Stimulated activated CD8-positive, alpha-beta memory T cell treated with anti-CD3 and anti-CD28 coated beads, Interleukin-12 subunit alpha, Interleukin-12 subunit beta, amount 100 ng/mL, for 1 hour (primary cell): ENCODE measurements around the gene MAP3K4.

ENCODE experiments used
- DNase-seq: peaks from one replicate; pipeline ENCODE4 v3.0.0-alpha.2; 2020; ENCODE audit warnings: low read depth

Gene MAP3K4

DNA sequence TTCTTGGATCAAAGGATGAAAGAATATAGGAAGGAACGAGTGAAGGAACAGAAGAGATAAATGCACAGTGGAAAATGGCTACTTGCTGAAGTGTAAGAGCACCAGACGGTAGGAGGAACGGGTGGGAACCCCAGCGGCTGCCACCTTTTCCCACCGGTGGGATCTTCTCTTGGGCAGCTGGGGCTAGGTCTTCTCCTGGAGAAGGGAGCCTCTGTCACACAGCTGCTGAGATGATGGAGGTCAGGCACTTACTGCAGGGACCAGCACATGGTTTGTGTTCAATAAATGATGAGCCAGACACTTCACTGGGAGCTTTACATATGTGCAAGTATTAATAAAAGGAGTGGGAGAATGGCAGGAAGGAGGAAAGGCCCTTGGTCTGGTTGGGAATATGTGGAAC, 158.6 kb downstream of the MAP3K4 start:
- DNase-seq, result no peak

DNA sequence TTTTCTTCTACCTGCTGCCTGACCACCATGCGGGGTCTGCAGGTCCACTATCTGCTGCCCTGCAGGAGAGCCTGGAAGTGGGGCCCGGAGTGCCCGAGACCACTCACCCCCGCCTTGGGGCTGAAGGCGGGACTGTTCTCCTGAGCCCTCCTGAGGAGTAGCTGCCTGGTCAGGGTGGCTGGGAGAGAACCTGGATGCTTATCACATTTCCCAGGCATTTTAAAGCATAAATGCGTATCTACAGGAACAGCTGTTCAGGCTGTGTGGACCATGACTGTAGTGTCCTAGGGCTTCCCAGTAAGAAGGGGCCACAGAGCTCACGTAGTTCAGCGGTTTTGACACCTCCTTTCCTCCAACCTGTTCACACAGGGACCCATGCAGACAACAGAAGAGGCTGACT, 159.0 kb downstream of the MAP3K4 start:
- DNase-seq, result no peak

DNA sequence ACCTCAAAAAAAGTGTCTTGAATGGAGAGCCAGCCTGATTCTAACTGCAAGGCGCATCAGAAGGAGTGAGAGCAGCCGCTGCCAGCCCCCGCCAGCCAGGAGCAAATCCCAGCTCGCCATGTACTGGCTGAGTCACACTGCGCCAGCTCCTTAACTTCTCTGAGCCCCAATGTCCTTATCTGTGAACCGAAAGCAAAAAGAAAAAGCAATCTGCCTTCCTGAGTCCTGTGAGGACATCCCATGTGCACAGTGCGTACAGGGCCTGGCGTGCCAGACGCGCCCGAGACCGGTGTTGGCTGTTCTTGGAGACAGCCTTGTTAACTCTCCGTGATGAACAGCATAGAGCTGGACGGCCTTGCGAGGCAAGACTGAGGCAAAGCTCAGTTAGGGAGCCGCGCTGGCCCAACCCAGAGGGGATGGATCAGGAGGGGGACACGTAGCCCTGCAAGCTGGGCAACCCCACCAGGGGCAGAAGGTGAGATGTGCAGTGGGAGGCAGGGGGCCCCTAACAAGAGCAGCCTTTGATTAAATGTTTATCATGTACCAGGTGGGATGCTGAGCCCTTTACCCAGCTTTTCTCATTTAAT, 159.6 kb downstream of the MAP3K4 start:
- no peak for DNase-seq

DNA sequence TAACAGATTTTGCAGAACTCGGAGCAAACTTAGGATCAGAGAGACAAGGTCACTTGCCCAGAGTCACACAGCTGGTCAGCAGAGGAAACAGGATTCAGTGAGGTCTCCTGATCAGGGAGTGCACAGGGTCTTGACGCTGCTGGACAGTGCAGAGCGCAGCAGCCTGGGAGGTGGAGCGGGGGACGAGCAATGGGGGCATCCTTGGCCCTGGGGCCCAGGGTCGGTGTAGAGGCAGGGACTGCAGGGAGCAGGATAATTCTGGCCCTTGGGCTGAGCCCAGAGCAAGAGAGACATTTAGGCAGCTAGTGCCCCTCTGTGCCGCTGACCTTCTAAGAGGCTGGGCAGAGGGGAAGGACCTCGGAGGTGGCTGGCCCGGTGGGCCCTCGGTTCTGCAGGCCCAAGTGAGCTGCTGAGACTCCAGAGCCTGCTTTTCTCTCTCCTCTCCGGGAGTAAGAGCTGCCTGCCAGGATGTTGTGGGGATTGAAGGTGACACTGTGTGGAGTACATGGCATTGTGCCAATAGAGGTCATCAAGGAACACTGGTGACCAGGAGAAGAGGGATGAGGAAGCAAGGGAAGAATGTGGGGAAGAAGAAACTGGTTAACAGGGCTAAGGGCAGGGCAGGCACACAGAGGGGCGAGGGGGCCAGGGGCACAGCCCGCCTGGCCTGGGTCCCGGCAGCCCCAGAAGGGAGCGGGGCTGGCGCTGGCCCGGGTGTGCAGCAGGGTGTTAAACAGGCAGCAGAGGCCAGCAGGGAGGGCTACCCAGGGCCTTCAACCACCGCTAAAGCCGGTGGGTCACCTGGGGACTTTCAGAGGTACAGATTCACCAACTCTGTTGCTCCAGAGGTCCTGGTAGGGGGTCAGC, 160.3 kb downstream of the MAP3K4 start:
- DNase-seq, result no peak

DNA sequence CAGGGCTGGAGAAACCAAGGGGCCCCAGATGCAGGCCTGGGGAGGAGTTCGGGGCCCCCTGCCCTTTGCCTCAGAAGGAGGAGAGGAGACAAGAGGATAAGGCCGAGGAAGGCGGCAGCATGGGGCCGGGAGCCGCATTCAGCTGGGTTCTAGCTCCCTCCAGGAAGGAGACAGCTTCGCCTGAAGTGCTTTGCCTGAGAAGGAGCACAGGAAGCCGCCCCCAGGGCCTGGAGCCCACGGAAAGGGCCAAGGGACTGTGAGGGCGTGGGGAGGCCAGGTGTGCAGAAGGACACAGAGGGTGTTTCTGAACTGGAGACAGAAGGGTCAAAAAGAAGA, 160.9 kb downstream of the MAP3K4 start:
- DNase-seq, result no peak

DNA sequence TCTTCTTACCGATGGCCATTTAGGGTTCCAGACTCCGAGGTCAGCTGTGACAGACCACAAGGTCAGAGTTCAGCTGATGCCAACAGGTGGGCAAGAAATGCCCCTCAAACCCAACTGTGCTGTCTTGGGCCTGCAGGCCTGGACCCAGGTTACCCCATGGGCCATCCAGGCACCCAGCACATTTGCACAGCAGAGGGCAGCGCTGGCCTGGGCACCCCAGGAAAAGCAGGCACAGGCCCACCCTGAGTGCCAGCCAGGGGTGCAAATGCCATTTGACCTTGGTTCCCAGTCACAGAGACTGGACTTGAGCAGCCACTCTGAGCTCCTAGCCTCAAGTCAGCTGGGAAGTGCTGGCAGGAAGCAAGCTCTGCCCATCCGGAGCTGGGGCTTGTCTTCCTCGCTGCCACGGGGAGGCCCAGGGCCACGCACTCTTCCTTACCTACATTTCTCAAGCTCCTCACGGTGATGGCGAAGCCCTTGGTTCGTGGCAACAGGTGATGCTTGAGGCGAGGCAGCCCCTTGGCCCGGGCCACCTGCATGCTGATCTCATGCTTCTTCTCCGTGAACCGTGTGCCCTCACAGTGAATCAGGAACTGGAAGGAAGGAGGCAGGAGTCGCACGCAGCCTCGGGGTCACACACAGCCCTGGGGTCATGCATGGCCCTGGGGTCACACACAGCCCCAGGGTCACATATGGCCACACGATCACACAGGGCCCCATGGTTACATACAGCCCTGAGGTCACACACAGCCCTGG, 161.5 kb downstream of the MAP3K4 start:
- DNase-seq, result no peak

DNA sequence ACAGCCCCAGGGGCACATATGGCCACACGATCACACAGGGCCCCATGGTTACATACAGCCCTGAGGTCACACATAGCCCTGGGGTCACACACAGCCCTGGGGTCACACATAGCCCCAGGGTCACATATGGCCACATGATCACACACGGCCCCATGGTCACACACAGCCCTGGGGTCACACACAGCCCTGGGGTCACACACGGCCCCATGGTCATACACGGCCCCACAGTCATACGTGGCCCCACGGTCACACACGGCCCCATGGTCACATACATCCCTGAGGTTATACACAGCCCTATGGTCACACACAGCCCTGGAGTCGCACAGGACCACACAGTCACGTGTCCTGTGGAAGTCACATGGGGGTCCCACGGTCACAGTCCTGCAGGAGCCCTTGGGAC, 162.2 kb downstream of the MAP3K4 start:
- no peak for DNase-seq

DNA sequence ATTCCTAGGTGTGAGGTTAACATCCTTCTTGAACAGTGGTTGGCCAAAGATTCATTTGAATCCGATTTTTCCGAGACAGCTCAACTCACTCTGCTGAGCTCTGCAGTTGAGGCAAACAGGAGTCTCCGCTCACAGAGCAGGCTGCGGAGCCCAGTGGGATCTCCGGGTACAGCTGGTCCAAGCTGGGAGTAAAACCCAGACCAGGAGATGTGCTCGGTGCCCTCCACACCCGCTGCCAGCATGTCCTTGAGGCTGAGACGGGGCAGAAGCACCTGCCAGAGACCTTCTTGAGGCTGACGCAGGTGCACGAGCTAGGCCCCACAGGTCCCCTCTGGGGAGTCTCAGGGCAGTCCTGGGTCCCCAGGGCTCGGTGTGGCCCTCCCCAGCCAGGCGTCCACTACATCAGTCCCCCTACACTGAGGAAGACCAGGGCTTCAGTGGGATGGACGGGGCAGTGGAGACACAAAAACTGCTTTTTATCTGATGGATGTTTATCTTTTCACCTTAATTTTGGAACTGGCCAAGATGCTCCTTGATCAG, 163.3 kb downstream of the MAP3K4 start:
- no peak for DNase-seq

DNA sequence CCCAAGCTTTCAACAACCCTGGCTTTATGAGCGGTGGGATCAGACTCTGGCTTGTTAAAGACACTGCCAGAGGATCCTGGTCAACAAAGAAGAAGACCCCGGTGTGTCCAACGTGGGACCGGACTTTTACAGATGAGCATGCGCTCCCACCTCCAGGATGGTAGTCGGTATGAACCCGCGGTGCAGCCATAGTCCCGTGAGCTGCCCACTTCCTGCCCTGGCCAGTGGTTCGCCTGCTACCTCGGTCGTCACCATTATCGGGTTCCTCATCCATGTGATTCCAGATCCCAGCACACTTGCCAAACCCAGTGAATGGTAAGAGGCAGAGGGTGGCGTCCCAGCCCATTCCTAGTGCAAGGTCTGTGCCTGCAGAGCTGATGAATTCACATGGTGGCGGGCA, 169.6 kb downstream of the MAP3K4 start:
- no peak for DNase-seq

DNA sequence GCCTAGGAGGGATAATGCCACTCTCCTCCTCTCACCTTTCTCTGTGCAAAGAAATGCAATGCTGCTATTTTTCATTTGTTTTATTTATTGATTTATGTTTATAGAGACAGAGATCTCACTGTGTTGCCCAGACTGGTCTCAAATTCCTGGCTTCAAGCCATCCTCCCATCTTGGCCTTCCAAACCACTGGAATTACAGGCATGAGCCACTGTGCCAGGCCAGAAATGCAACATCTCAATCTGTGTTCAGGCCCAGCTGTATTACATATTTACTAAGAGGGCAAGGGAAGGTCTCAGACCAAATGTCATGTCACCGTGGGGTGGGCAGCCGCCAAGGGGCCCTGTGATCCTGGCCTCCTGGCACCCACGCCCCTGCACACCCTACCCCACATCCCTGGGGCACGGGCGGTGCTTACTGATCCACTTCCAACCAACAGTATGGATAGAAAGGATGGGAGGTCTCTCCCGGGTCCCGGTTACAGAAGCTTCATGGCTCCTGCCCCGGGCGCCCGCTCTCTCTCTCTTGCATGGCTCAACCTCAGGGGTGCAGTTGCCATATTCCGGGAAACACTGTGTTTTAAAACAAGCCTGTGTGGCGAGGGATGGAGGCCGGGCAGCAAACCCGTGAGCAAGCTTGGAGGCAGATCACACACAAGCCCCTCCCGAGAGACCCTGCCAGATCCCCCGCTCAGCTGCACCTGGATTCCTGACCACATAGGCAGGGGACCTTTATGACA, 170.5 kb downstream of the MAP3K4 start:
- DNase-seq, result no peak

DNA sequence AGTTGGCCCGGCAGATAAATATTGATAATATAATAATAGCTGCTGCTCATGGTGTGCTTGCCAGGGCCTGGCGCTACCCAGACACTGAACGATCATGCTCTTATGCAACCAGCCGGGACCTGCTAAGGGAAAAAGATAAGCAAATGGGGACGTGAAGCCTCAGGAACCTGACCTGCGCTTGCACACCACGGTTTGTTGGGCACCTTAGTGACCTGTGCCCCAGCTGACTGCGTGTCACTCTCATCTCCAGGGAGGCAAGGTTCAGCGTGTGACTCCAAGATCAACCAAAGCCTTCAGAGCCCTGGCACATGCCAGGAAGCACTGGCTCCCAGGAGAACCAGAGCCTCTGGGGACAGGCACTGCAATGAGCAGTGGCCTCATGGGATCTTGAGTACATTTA, 171.2 kb downstream of the MAP3K4 start:
- no peak for DNase-seq

DNA sequence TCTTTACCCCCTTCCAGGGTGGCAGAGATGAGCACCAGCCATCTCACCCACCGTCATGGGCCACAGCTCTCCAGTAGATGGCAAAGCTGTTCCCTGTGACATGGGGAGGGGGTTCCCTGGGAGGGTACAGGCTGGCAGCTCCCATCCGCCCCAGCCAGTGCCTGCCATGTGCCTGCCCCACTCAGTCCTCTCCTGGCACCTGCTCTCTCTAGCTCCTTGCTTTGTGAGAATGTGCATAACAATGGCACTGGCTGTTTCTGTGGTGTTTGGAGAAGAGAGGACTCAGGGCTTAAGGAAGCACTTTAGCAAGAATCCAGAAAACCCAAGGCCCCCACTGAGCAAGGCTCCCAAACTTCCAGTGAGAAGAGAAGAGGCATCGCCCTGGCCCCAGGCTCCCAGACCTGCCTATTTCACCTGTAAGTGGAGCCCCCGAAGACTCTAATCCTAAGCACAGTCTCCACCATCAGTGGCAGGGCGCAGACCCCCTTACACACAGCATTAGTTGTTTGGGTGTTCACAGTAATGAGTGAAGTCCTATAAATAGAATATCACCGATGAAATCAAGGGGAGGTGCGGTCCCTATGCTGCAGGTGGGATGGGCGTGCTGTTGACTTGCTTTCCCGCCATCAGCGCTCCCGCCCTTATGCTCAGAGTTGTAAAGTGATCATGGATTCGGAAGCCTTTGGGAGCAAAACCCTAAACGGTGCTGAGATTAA, 172.1 kb downstream of the MAP3K4 start:
- DNase-seq, result no peak

DNA sequence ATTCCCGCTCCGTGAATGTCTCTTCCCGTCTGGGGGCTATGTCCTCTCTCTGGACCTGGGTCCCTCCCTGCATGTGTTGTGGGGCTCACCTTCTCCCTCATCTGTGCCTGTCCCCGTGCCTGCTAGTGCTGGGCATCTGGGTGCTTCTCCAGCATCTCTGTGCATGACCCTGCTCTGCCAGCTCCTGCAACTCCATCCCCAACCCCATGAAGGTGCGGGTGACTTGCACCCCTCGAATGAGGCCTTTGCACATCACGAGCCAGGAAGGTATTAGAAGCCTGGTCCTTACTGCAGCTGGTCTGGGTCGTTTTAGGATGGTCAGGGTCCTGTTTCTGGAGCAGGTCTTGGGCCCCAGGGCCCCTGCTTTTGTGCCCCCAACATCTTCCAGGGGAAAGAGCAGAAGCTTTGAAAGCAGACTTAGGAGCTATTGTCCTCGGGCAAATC, 172.6 kb downstream of the MAP3K4 start:
- no peak for DNase-seq

DNA sequence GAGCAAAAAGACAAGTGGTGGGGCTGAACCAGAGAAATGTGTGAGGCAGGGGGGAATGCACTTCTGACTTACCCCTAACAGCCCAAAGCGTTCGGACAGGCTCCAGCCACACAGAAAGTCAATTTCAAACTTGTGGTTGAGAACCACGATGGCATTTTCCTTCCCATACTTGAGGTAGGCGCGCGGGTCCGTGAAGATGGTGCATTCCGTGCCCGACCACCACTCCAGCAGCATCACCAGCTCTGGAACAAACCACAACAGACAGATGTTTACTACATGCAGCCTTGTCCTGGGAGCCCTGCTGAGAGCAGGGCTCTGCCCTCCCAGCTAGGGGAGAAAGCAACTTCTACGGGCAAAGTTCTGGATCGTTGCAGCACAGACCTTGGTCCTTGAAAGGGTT, 174.6 kb downstream of the MAP3K4 start:
- no peak for DNase-seq

DNA sequence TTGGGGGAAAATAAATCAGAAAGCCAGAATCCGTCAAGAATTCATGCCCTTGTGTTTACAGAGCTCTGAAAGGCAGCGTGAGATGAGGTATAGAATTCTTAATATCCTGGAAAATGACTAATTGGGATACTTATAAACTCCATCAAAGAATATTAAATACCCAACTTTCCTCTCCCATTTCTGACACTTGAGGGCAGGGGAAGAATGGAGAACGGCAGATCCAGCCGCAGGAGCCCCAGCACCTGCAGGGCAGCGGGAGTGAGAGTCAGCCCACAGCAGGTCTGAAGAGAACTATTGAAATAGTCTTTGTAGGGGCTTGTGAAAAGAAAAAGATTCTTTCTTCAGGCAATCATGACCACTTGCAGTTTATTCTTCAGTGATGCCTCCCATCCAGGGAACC, 175.1 kb downstream of the MAP3K4 start:
- DNase-seq, result no peak
